Thoracic aorta endothelial cell (primary cell): Measurements from ENCODE around the gene CDH6. TPM values are rescaled to one million over a fixed set of nuclear protein-coding genes. Genes with fewer than 3 reads are reported as not detected.

Experiments
- total RNA-seq: library from RNA; depleted of rRNA; stranded (reverse); fragments of >200 nt; gene quantifications from 2 replicates; pipeline ENCODE4 v1.2.3, GENCODE V29; 2012

The CDH6 gene
- total RNA-seq: 0.13 TPM in 1 of 2 replicates, not detected in the other

DNA sequence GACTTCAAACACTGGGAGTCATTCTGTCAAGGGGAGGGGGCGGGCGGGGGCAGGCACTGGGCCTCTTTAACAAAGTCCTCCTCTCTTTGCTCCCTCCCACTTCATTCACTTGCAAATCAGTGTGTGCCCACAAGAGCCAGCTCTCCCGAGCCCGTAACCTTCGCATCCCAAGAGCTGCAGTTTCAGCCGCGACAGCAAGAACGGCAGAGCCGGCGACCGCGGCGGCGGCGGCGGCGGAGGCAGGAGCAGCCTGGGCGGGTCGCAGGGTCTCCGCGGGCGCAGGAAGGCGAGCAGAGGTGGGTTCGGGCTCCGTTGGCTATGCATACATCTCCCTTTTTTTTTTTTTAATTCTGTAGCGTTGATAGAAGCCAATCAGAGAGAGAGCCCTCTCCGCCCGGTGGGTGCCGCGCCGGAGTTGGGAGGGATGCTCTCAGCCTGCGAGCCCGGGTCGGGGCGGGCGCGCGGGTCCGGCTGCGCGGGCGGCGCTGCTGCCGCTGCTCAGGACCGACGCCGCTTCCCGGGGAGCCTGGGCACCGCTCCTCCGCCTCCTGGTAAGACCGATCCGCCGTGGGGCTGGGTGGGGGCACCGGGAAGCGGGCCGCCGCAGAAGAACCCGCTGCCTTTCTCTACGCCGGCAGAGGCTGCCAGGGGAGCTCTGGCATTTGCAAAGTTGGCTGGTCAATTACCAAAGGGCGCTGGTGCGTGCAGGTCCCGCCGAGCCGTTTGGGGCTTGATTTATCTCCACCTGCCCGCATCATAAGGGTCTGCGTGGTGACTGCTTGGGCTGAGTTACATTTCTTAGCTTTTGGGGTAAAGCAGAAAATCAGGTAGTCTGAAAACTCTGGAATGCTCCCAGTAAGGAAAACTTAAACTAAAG, at the start of gene CDH6:
Gene CDH6, plus strand, starts transcription at position 96 of the 877 bp plus-strand sequence. CDS start 73,788 bp downstream, outside the sequence.

